Loucy (cell line): ENCODE measurements around the gene UBAC2.

Source experiments
- H2AFZ ChIP-seq: fragments of 200-600 bp; sonication (generic); 2 replicates; pipeline ENCODE4 v1.6.0; 2016; ENCODE audit warnings: antibody characterized with exemption, mild to moderate bottlenecking, low read length, moderate library complexity
- H3F3A ChIP-seq: fragments of 200-600 bp; 2 replicates; pipeline ENCODE4 v1.6.0; 2016; ENCODE audit warnings: antibody characterized with exemption, low read depth, mild to moderate bottlenecking
- H3K27me3 ChIP-seq: fragments of 200-600 bp; sonication (generic); 2 replicates; pipeline ENCODE4 v1.6.1; 2014; ENCODE audit warnings: low read length, mild to moderate bottlenecking; ENCODE audit not compliant: insufficient read depth, poor library complexity, severe bottlenecking
- H3K36me3 ChIP-seq: fragments of 200-600 bp; sonication (generic); 2 replicates; pipeline ENCODE4 v1.6.1; 2016; ENCODE audit warnings: low read length; ENCODE audit not compliant: insufficient read depth
- H3K4me1 ChIP-seq: fragments of 200-600 bp; sonication (generic); 2 replicates; pipeline ENCODE4 v1.5.1; 2014; ENCODE audit warnings: low read length, mild to moderate bottlenecking; ENCODE audit not compliant: insufficient read depth, poor library complexity, severe bottlenecking
- H3K4me2 ChIP-seq: fragments of 200-600 bp; sonication (generic); 2 replicates; pipeline ENCODE4 v1.6.0; 2014; ENCODE audit warnings: antibody characterized with exemption, low read length, low read depth, mild to moderate bottlenecking; ENCODE audit not compliant: poor library complexity, severe bottlenecking
- H3K4me3 ChIP-seq: fragments of 200-600 bp; sonication (generic); 2 replicates; pipeline ENCODE4 v1.5.1; 2014; ENCODE audit warnings: low read length, mild to moderate bottlenecking, mixed read lengths; ENCODE audit not compliant: poor library complexity, severe bottlenecking
- H3K79me2 ChIP-seq: fragments of 200-600 bp; sonication (generic); 2 replicates; pipeline ENCODE4 v1.6.1; 2014; ENCODE audit warnings: low read length; ENCODE audit not compliant: insufficient read depth
- H3K9ac ChIP-seq: fragments of 200-600 bp; sonication (generic); 2 replicates; pipeline ENCODE4 v1.6.0; 2014; ENCODE audit warnings: mild to moderate bottlenecking, low read depth, low read length, moderate library complexity; ENCODE audit not compliant: poor library complexity, severe bottlenecking
- H3K9me2 ChIP-seq: fragments of 200-600 bp; sonication (generic); replicated peaks from 2 replicates; pipeline ENCODE4 v1.6.1; 2016; ENCODE audit warnings: low read depth, low read length, mixed read lengths
- H3K9me3 ChIP-seq: fragments of 200-600 bp; sonication (generic); 2 replicates; pipeline ENCODE4 v1.6.1; 2014; ENCODE audit warnings: mild to moderate bottlenecking, antibody characterized with exemption, low read length, low read depth; ENCODE audit not compliant: insufficient read depth
- H4K20me1 ChIP-seq: fragments of 200-600 bp; sonication (generic); 2 replicates; pipeline ENCODE4 v1.6.0; 2014; ENCODE audit warnings: antibody characterized with exemption, low read length, mild to moderate bottlenecking; ENCODE audit not compliant: insufficient read depth, poor library complexity, severe bottlenecking
- CTCF ChIP-seq: fragments of 200-600 bp; sonication (generic); conservative IDR thresholded peaks from 2 replicates; pipeline ENCODE4 v1.5.1; 2014; ENCODE audit warnings: mild to moderate bottlenecking, antibody characterized with exemption, low read length
- EZH2phosphoT487 ChIP-seq: fragments of 200-600 bp; IDR thresholded peaks from 2 replicates; pipeline ENCODE4 v1.6.1; 2018; ENCODE audit warnings: antibody characterized with exemption, mild to moderate bottlenecking, moderate library complexity, borderline replicate concordance

The UBAC2 gene

DNA sequence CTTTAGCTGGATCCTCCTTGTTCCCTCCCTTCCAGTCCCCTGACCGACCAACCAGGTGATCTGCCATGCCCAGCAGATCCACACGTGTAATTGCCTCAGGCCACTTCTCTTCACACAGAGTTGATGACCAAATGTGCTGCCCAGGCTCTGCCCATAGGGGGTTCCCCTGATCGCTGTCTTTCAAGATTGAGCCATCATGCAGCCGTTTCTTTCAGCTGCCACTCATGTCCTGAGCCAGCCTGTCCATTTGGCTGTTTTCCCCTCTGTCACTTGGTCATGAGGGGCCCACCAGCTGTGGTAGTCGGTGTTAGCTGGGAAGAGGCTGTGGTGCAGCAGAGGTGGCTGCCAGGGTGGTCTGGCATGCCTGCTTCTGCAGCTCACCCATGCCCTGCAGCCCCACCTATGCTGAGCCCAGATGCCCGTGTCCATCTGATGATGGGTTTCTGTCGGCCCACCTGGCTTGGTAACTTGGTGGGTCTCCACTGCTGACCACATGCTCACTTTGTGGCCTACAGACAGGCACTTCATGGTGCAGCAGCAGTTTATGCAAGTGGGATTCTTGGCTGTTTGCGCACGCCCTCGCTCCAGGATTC is 142.2 kb downstream of the UBAC2 start:
- no peak for TF ChIP-seq EZH2phosphoT487
- TF ChIP-seq CTCF = no peak
- H3K27me3 ChIP-seq = no peaks in the 10 kb centered on the region
- no peak overlapping the region for H3K4me2 ChIP-seq
- H4K20me1 ChIP-seq = no peaks in the 10 kb centered on the region
- peaks cover 18% of the 10 kb centered on the region for H3K4me1 ChIP-seq
- no peak overlapping the region for H3K4me3 ChIP-seq
- no peak overlapping the region for H3K9ac ChIP-seq
- H3K9me2 ChIP-seq = no peaks in the 10 kb centered on the region
- no peaks in the 10 kb centered on the region; the same call in 1 of the 2 replicates for H3F3A ChIP-seq
- H2AFZ ChIP-seq = no peak overlapping the region
- H3K36me3 ChIP-seq = peaks cover 71% of the 10 kb centered on the region
- no peaks in the 10 kb centered on the region for H3K9me3 ChIP-seq
- H3K79me2 ChIP-seq = no peaks in the 10 kb centered on the region

DNA sequence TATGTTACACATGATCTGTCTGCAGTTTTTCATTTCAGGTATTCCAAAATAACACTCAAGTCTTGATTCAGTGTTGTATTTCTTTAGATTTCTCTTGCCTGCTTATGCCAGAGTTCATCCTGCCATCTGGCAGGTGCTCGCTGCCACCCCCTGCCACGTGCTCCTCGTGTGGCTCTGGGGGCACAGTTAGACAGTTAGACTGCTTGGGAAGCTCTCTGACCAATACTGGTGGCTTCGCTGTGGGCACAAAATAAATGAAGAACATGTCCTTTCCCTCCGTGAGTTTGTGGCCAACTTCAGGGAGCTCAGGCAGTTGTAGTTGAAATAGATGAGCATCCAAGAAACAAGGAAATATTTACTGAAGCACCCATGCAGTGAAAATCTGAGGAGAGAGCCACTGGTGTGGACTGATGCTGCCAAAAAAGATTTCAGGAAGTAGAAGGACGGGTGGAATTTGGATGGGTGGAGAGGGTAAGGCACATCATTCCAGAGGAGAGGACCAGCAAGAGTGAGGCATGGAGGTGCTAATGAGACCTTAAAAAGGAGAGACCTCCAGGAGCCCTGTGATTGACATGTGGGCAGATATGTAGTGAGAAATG is 144.1 kb downstream of the UBAC2 start:
- Histone ChIP-seq H3K4me2 (no peak overlapping the region), H3K9ac (no peak overlapping the region), H3F3A (no peaks in the 10 kb centered on the region; the same call in 1 of the 2 replicates), H3K4me3 (no peak overlapping the region), H3K9me3 (no peaks in the 10 kb centered on the region), H4K20me1 (no peaks in the 10 kb centered on the region), H3K27me3 (no peaks in the 10 kb centered on the region), H3K4me1 (peaks cover 13% of the 10 kb centered on the region), H3K36me3 (peaks cover 85% of the 10 kb centered on the region), H3K9me2 (no peaks in the 10 kb centered on the region), H3K79me2 (no peaks in the 10 kb centered on the region), H2AFZ (no peak overlapping the region)
- TF ChIP-seq CTCF = no peak
- TF ChIP-seq EZH2phosphoT487 = no peak

DNA sequence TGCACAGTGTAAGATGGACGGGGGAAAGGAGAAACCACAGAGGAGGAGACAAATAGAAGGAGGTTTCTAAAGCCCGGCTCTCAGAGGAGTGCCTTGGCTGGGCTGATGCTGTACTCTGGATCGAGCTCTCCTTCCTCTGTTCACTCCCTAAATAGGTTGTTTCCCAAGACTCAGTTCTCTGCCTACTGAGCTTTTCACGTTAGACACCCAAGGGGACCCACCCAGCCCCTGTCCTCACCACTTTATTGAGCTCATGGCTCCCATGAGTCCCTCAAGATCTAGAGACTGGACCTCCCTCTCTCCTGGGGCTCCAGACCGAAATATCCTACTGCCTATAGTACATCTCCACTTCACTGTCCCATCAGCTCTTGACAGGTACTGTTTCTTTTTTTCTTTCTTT is 144.7 kb downstream of the UBAC2 start:
- TF ChIP-seq EZH2phosphoT487 = no peak
- no peak for TF ChIP-seq CTCF
- no peaks in the 10 kb centered on the region for H4K20me1 ChIP-seq

More for the DNA sequence above, 144.7 kb downstream of the UBAC2 start:
- Histone ChIP-seq H3K79me2 (no peaks in the 10 kb centered on the region), H3F3A (no peaks in the 10 kb centered on the region; the same call in 1 of the 2 replicates), H3K9me3 (no peaks in the 10 kb centered on the region), H3K4me2 (no peak overlapping the region), H3K4me3 (no peak overlapping the region), H3K36me3 (peaks cover 87% of the 10 kb centered on the region), H3K9me2 (no peaks in the 10 kb centered on the region), H3K9ac (no peak overlapping the region), H2AFZ (no peak overlapping the region), H3K4me1 (peaks cover 7% of the 10 kb centered on the region), H3K27me3 (no peaks in the 10 kb centered on the region)
